IMR-90 (cell line): ENCODE measurements around the gene GPATCH8.

Source experiments
- CTCF ChIP-seq: conservative IDR thresholded peaks from 2 replicates; pipeline ENCODE4 v1.5.1; 2012; ENCODE audit warnings: mild to moderate bottlenecking, low read depth, low read length, improper control_type of control experiment
- POLR2A ChIP-seq: IDR thresholded peaks from 2 replicates; pipeline ENCODE4 v1.6.1; 2012; ENCODE audit warnings: mild to moderate bottlenecking, low read depth, low read length
- RAD21 ChIP-seq: IDR thresholded peaks from 2 replicates; pipeline ENCODE4 v1.6.1; 2012; ENCODE audit warnings: low read length, improper control_type of control experiment

GRCh38 chr17:44355642-44356099, 147.5 kb downstream of the GPATCH8 start:
- TF ChIP-seq CTCF, result no peak
- no peak for TF ChIP-seq POLR2A
- no peak for TF ChIP-seq RAD21
